SK-N-SH (cell line): ENCODE data around the gene CTLA4. TPM values are rescaled to one million over a fixed set of nuclear protein-coding genes. Genes with fewer than 3 reads are reported as not detected.

ENCODE experiments used
- CTCF ChIA-PET: fragments of 300-600, 350-600 bp; formaldehyde crosslinking; extraction: SDS; loops from one replicate; lab custom pipeline; 2021; lab: Yijun Ruan, JAX
- POLR2A ChIA-PET: fragments of 350-600 bp; sonication (Branson Sonifier 250); formaldehyde crosslinking; extraction: SDS; loops from one replicate; lab custom pipeline; 2020; ENCODE audit warnings: antibody characterized with exemption, inconsistent platforms; lab: Yijun Ruan, JAX
- DNase-seq: peaks from one replicate; pipeline ENCODE4 v3.0.0; 2012
- H2AFZ ChIP-seq: fragments of 200-600 bp; sonication (generic); 2 replicates; pipeline ENCODE4 v1.8.1; 2016; ENCODE audit warnings: antibody characterized with exemption, mild to moderate bottlenecking, low read depth
- H3F3A ChIP-seq: fragments of 200-600 bp; sonication (generic); replicated peaks from 2 replicates; pipeline ENCODE3; 2016; ENCODE audit warnings: antibody characterized with exemption, mild to moderate bottlenecking; ENCODE audit not compliant: insufficient read depth
- H3K27ac ChIP-seq, 2 experiments: fragments of 200-500 bp in 1 of 2; fragments of 200-600 bp in 1 of 2; sonication (Bioruptor generic) in 1 of 2; sonication (generic), shearing (Covaris generic) in 1 of 2; 2 replicates each; pipeline versions ENCODE4 v1.5.1 to v1.6.1; 2014 to 2016; ENCODE audit warnings: low read depth in 2 of 2, inconsistent platforms in 1 of 2, low read length in 1 of 2, mild to moderate bottlenecking in 1 of 2, mixed read lengths in 1 of 2
- H3K27me3 ChIP-seq: fragments of 200-600 bp; sonication (generic), shearing (Covaris generic); 2 replicates; pipeline ENCODE4 v1.6.1; 2016; ENCODE audit warnings: mixed run types; ENCODE audit not compliant: insufficient read depth
- H3K36me3 ChIP-seq, 2 experiments: fragments of 200-500 bp in 1 of 2; fragments of 200-600 bp in 1 of 2; sonication (Bioruptor generic) in 1 of 2; sonication (generic) in 1 of 2; replicated peaks in 1 of 2; 2 replicates each; pipeline versions ENCODE3 to v1.5.1; 2014 to 2016; ENCODE audit warnings: low read length in 1 of 2, mild to moderate bottlenecking in 1 of 2; ENCODE audit not compliant: insufficient read depth in 2 of 2, control insufficient read depth in 1 of 2
- H3K4me1 ChIP-seq, 2 experiments: fragments of 200-500 bp in 1 of 2; fragments of 200-600 bp in 1 of 2; sonication (Bioruptor generic) in 1 of 2; sonication (generic), shearing (Covaris generic) in 1 of 2; 2 replicates each; pipeline versions ENCODE4 v1.5.1 to v1.6.1; 2014 to 2016; ENCODE audit warnings: low read depth in 1 of 2, low read length in 1 of 2, mixed run types in 1 of 2; ENCODE audit not compliant: insufficient read depth in 2 of 2, control insufficient read depth in 1 of 2
- H3K4me2 ChIP-seq: fragments of 200-600 bp; sonication (generic), shearing (Covaris generic); 2 replicates; pipeline ENCODE4 v1.6.1; 2017; ENCODE audit warnings: mixed run types
- H3K4me3 ChIP-seq, 2 experiments: fragments of 200-500 bp in 1 of 2; fragments of 200-600 bp in 1 of 2; sonication (Bioruptor generic) in 1 of 2; sonication (generic), shearing (Covaris generic) in 1 of 2; 2 replicates each; pipeline versions ENCODE4 v1.5.1 to v1.8.1; 2014 to 2016; ENCODE audit warnings: low read depth in 2 of 2, inconsistent platforms in 1 of 2, low read length in 1 of 2, mild to moderate bottlenecking in 1 of 2, mixed read lengths in 1 of 2, moderate library complexity in 1 of 2
- H3K79me2 ChIP-seq: fragments of 200-600 bp; sonication (generic); 2 replicates; pipeline ENCODE4 v1.8.1; 2017; ENCODE audit warnings: mild to moderate bottlenecking; ENCODE audit not compliant: insufficient read depth
- H3K9ac ChIP-seq: fragments of 200-600 bp; sonication (generic); 2 replicates; pipeline ENCODE4 v1.6.1; 2017; ENCODE audit warnings: mixed run types
- H3K9me2 ChIP-seq: fragments of 200-600 bp; sonication (generic); 2 replicates; pipeline ENCODE4 v1.6.1; 2017; ENCODE audit warnings: mixed run types
- H3K9me3 ChIP-seq: fragments of 200-600 bp; sonication (generic); 2 replicates; pipeline ENCODE4 v1.6.1; 2017; ENCODE audit warnings: mixed run types, mild to moderate bottlenecking, moderate library complexity
- H4K20me1 ChIP-seq: fragments of 200-600 bp; sonication (generic); 2 replicates; pipeline ENCODE4 v1.6.1; 2017; ENCODE audit warnings: mild to moderate bottlenecking, mixed run types; ENCODE audit not compliant: insufficient read depth
- CHD2 ChIP-seq: fragments of 150-350 bp; IDR thresholded peaks from 2 replicates; pipeline ENCODE4 v1.6.1; 2018; ENCODE audit warnings: low read length; ENCODE audit not compliant: partially characterized antibody
- EP300 ChIP-seq, 2 experiments: IDR thresholded peaks; 2 replicates each; pipeline versions ENCODE4 v1.4.0 to v1.6.1; 2012; ENCODE audit warnings: borderline replicate concordance in 1 of 2, low read depth in 1 of 2, low read length in 1 of 2
- EZH2phosphoT487 ChIP-seq: fragments of 200-600 bp; sonication (generic); IDR thresholded peaks from 2 replicates; pipeline ENCODE4 v1.6.1; 2017; ENCODE audit warnings: low read depth, mixed run types, mild to moderate bottlenecking, antibody characterized with exemption, moderate library complexity, borderline replicate concordance
- FOSL2 ChIP-seq: IDR thresholded peaks from 2 replicates; pipeline ENCODE4 v1.4.0; 2012; ENCODE audit warnings: low read depth, mild to moderate bottlenecking, moderate library complexity, borderline replicate concordance
- FOXJ3 ChIP-seq: sonication (generic); formaldehyde crosslinking; IDR thresholded peaks from 2 replicates; pipeline ENCODE4 v1.5.1; 2020; ENCODE audit warnings: mild to moderate bottlenecking, missing genetic modification reagents
- FOXM1 ChIP-seq: IDR thresholded peaks from 2 replicates; pipeline ENCODE4 v1.4.0; 2012; ENCODE audit warnings: low read depth, mild to moderate bottlenecking
- MEF2A ChIP-seq: IDR thresholded peaks from 2 replicates; pipeline ENCODE4 v1.4.0; 2012; ENCODE audit warnings: low read depth, borderline replicate concordance
- NFIC ChIP-seq: IDR thresholded peaks from 2 replicates; pipeline ENCODE4 v1.4.0; 2012; ENCODE audit warnings: borderline replicate concordance
- NRF1 ChIP-seq: IDR thresholded peaks from 2 replicates; pipeline ENCODE4 v1.6.1; 2012; ENCODE audit warnings: low read depth, mild to moderate bottlenecking, low read length
- RCOR1 ChIP-seq: fragments of 150-350 bp; IDR thresholded peaks from 2 replicates; pipeline ENCODE4 v1.6.1; 2017; ENCODE audit warnings: antibody characterized with exemption, low read length
- RFX5 ChIP-seq: IDR thresholded peaks from 2 replicates; pipeline ENCODE4 v1.6.1; 2012; ENCODE audit warnings: mild to moderate bottlenecking, improper control_type of control experiment, low read length
- RXRA ChIP-seq: IDR thresholded peaks from 2 replicates; pipeline ENCODE4 v1.4.0; 2012; ENCODE audit warnings: low read depth, mild to moderate bottlenecking, borderline replicate concordance
- SIN3A ChIP-seq: IDR thresholded peaks from 2 replicates; pipeline ENCODE4 v1.6.1; 2012; ENCODE audit warnings: low read depth, mild to moderate bottlenecking, low read length, moderate library complexity, borderline replicate concordance
- TAF1 ChIP-seq: IDR thresholded peaks from 2 replicates; pipeline ENCODE4 v1.6.1; 2012; ENCODE audit warnings: low read depth, mild to moderate bottlenecking, low read length, moderate library complexity, borderline replicate concordance
- TCF12 ChIP-seq: IDR thresholded peaks from 2 replicates; pipeline ENCODE4 v1.4.0; 2012
- TEAD4 ChIP-seq: IDR thresholded peaks from 2 replicates; pipeline ENCODE4 v1.4.0; 2012; ENCODE audit warnings: mild to moderate bottlenecking, borderline replicate concordance; ENCODE audit not compliant: insufficient read depth
- YY1 ChIP-seq: IDR thresholded peaks from 2 replicates; pipeline ENCODE4 v1.4.0; 2012; ENCODE audit warnings: low read depth, mild to moderate bottlenecking
- ZBTB33 ChIP-seq: IDR thresholded peaks from 2 replicates; pipeline ENCODE4 v1.4.0; 2012; ENCODE audit warnings: low read depth, borderline replicate concordance
- WGBS: methylation state at CpG from one replicate; pipeline ENCODE4 v1.1.6; 2017; ENCODE audit warnings: low lambda C conversion rate; 5-methylcytosine and 5-hydroxymethylcytosine counted together
- polyA plus RNA-seq, 3 experiments: library from polyadenylated mRNA; depleted of rRNA; stranded (reverse); fragments of >200 nt; gene quantifications; 2 replicates each; pipeline ENCODE4 v1.2.3, GENCODE V29; 2012
- TF ChIP-seq, protein P1 (sequence below): fragments of 150-350 bp; IDR thresholded peaks from 2 replicates; pipeline ENCODE4 v1.6.1; 2017; ENCODE audit warnings: antibody characterized with exemption, low read length, low read depth, borderline replicate concordance
- TF ChIP-seq, protein P2 (sequence below): IDR thresholded peaks from 2 replicates; pipeline ENCODE4 v1.6.1; 2012; ENCODE audit warnings: mild to moderate bottlenecking, low read depth, low read length, moderate library complexity

The CTLA4 gene
- polyA plus RNA-seq, 1 of the 3 experiments (the other 2 are of a cell fraction), result not detected

- CTCF ChIA-PET, result interaction anchor here (1.1 kb wide), 1 partner anchor 37 kb away, joined by 3 read pairs; no protein-coding TSS in a partner anchor
- 67% methylated on average over 2 of the region's 2 CpGs for WGBS
Observed at GRCh38 chr2:203873461-203873860, 5.9 kb downstream of the CTLA4 start.

DNA sequence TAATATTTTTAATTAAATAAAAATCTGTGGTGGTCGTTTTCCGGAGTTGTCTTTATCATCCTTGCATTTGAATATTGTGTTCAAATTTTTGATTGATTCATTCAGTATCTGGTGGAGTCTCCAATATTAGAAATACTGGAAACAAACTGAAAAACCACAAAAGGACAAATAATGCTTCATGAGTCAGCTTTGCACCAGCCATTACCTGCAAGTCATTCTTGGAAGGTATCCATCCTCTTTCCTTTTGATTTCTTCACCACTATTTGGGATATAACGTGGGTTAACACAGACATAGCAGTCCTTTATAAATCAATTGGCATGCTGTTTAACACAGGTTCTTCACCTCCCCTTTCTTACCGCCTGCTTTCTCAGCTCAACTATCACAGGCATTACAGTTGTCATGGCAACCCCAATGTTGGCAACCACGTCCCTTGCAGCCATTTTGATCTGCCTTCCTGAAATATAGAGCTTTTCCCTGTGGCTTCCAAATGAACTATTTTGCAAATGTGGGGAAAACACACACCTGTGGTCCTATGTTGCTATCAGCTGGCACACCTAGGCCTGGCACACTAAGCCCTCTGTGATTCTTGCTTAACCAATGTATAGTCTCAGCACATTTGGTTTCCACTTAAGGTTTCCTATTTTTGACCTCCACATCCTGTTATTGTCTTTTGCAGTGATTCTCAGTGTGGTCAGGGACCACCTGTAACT, 6.5 kb downstream of the CTLA4 start:
- Histone ChIP-seq H3K79me2 (no peaks in the 10 kb centered on the region), H3K27ac (no peak overlapping the region), H3K4me3 (no peak overlapping the region), H3K4me2 (no peak overlapping the region), H3K9ac (no peak overlapping the region), H3K36me3 (no peaks in the 10 kb centered on the region), H3K9me2 (no peaks in the 10 kb centered on the region), H2AFZ (no peak overlapping the region), H4K20me1 (no peaks in the 10 kb centered on the region), H3F3A (no peaks in the 10 kb centered on the region), H3K9me3 (no peaks in the 10 kb centered on the region), H3K4me1 (no peaks in the 10 kb centered on the region), H3K27me3 (peaks cover 4% of the 10 kb centered on the region; the same call in 1 of the 2 replicates)
- WGBS, result 53% methylated on average over 5 of the region's 5 CpGs
- DNase-seq, result no peak
- ChIA-PET POLR2A (no interaction called here), CTCF (no interaction called here)
- no peak for TF ChIP-seq RCOR1
- TF ChIP-seq ZBTB33, result no peak
- TF ChIP-seq SIN3A, result no peak
- TF ChIP-seq NFIC, result no peak
- no peak for TF ChIP-seq CHD2
- TF ChIP-seq TEAD4, result no peak
- TF ChIP-seq, protein P1, sequence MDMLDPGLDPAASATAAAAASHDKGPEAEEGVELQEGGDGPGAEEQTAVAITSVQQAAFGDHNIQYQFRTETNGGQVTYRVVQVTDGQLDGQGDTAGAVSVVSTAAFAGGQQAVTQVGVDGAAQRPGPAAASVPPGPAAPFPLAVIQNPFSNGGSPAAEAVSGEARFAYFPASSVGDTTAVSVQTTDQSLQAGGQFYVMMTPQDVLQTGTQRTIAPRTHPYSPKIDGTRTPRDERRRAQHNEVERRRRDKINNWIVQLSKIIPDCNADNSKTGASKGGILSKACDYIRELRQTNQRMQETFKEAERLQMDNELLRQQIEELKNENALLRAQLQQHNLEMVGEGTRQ, result no peak
- TF ChIP-seq TCF12, result no peak
- TF ChIP-seq EP300 (IDR thresholded peaks at IDR 0.05; ENCODE audit: borderline replicate concordance in 1 of 2, low read depth in 1 of 2, low read length in 1 of 2), result no peak
- no peak for TF ChIP-seq FOSL2
- no peak for TF ChIP-seq RXRA
- TF ChIP-seq TAF1, result no peak
- TF ChIP-seq FOXM1, result no peak
- no peak for TF ChIP-seq MEF2A

More at GRCh38 chr2:203873461-203873860, 5.9 kb downstream of the CTLA4 start:
- DNase-seq, result no peak
- Histone ChIP-seq H3K9me3 (no peaks in the 10 kb centered on the region), H3K79me2 (no peaks in the 10 kb centered on the region), H3F3A (no peaks in the 10 kb centered on the region)
- POLR2A ChIA-PET, result no interaction called here
- TF ChIP-seq YY1 (no peak), TEAD4 (no peak), FOXJ3 (CRISPR knock-in tag) (no peak), NRF1 (no peak), RFX5 (no peak), EZH2phosphoT487 (no peak), TCF12 (no peak)
- TF ChIP-seq, protein P2, sequence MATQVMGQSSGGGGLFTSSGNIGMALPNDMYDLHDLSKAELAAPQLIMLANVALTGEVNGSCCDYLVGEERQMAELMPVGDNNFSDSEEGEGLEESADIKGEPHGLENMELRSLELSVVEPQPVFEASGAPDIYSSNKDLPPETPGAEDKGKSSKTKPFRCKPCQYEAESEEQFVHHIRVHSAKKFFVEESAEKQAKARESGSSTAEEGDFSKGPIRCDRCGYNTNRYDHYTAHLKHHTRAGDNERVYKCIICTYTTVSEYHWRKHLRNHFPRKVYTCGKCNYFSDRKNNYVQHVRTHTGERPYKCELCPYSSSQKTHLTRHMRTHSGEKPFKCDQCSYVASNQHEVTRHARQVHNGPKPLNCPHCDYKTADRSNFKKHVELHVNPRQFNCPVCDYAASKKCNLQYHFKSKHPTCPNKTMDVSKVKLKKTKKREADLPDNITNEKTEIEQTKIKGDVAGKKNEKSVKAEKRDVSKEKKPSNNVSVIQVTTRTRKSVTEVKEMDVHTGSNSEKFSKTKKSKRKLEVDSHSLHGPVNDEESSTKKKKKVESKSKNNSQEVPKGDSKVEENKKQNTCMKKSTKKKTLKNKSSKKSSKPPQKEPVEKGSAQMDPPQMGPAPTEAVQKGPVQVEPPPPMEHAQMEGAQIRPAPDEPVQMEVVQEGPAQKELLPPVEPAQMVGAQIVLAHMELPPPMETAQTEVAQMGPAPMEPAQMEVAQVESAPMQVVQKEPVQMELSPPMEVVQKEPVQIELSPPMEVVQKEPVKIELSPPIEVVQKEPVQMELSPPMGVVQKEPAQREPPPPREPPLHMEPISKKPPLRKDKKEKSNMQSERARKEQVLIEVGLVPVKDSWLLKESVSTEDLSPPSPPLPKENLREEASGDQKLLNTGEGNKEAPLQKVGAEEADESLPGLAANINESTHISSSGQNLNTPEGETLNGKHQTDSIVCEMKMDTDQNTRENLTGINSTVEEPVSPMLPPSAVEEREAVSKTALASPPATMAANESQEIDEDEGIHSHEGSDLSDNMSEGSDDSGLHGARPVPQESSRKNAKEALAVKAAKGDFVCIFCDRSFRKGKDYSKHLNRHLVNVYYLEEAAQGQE, result no peak
- TF ChIP-seq, all 33 proteins: peak for 0
- Histone ChIP-seq H3K36me3 (no peaks in the 10 kb centered on the region), H2AFZ (no peak overlapping the region), H3K4me3 (no peak overlapping the region), H3K4me2 (no peak overlapping the region), H3K27ac (no peak overlapping the region), H3K9ac (no peak overlapping the region), H3K27me3 (peaks cover 6% of the 10 kb centered on the region; the same call in 1 of the 2 replicates), H4K20me1 (no peaks in the 10 kb centered on the region), H3K4me1 (no peaks in the 10 kb centered on the region), H3K9me2 (no peaks in the 10 kb centered on the region)
